HG03521 (cell line): ENCODE data around the gene VGLL4.

ENCODE experiments used
- ATAC-seq: cut with Tn5 transposase; IDR thresholded peaks from one replicate; pipeline ENCODE4 v1.9.1; 2021; ENCODE audit warnings: mild to moderate bottlenecking, moderate library complexity; ENCODE audit not compliant: unreplicated experiment

VGLL4 gene

DNA sequence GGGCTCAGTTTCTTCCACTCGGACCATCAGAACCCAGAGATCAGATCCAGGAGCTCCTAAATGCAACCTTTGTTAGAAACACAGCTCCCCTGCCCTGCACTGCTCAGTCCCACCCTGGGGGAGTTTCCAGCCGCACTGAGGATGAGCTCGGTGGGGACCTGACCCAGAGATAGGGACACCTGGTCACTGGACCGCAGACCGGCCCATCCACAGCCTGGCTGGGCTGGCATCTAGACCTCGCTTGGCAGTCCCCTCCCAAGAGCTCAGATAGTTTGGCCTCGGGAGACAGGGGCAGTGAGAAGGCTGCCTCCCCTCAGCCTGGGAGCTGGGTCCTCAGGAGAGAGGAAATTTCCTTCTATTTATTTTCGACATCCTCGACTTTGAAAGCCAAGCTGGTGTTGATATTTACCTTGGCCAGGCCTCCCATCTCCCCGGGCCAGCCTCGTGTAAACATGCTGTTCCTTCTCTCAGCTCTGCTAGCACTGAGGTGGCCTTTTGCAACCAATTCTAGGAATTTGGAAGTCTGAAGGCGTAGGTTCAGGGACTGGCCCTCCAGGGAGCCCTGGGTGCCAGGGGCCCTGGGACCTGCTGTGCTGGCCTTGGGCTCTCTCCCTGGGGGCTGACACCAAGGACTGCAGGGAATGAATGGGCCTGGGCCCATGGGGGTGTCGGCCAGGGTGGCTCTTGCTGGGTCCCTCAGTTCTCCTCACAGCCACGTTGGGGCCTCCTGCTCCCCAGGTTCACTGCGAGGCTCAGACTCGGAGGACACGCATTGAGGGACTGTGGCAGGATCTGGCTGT, 90.1 kb downstream of the VGLL4 start:
- no peak for ATAC-seq

DNA sequence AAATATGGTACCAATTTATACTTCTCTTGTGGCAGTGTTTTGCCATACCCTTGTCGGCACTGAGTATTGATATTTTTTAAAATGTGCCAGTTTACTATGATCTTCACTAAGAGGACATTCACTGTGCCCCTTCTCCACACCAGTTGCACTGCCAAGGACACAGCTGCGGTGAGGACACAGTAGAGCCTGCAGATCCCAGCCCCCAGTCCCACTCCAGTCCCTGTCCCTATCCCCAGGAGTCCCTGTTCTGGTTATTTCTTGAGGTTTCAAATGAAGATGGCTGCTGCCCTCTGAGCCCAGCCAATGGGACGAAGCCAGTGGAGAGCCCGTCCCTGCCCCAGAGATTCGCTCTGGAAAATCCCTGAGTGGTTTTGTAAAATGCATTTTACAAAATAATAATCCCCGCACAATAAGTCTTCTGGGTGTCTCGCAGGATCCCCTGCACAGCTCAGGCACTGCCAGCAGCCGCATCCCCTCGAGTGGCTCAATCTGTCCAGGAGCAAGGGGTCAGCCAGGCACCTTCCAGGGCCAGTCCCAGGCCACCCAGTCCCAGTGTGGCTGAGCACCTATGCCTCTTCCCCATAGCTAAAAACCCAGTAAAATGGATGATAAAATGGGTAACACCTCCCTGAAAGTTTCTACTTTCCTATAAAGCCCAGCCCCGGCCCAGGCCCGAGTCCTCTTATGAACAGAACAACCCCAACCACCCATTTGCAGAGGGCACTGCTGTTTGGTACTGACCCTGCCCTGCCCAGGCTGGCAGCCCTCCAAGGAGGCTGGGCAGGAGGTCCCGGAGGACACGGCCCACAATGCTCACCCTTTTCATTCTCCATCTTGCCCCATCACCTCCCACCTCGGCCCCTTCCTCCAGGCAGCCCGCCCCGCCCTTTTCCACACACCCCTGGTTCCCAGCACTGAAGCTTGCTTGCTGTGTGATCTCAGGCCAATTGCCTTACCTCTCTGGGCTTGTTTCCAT, 91.1 kb downstream of the VGLL4 start:
- ATAC-seq = no peak

DNA sequence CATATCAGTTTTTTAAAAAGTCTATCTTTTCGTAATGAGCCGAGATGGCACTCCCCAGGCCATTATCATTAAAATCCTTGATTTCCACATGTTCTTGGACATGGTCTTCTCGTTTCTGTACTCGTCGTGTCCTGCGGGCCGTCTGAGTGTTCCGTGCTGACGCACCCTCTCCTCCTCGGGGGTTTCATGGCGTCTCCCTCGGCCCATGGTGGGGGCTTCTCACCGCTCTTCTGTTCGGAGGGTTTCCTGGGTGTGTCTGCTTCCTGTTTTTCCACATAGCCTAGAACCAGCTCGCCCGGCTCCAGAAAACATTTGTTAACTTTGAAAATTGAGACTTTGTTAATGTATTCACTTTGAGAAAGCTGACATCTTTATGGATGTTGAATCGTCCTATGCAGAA, 92.7 kb downstream of the VGLL4 start:
- no peak for ATAC-seq

DNA sequence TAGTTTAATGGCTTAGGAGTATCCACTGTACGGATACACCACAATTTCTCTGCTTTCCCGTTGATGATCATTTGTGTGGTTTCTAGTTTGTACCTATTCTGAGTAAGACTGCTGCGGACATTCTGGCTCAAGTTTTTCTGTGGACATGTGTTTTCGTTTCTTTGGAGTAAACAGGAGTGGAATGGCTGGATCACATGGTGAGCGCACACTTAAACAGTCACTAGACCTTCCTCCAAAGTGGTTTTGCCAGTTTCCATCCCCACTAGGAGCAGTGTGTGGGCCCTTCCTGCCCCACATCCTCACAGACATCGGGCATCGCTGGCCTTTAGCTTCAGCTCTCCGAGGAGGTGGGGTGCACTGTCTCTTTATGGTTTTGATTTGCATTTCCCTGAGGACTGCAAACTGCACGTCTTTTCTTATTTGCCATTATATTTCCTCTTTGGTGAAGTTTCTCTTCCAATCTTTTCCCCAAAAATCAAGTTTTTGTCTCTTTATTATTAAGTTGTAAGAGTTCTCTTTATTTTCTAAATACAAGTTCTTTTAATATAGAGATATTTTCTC, 94.1 kb downstream of the VGLL4 start:
- no peak for ATAC-seq

DNA sequence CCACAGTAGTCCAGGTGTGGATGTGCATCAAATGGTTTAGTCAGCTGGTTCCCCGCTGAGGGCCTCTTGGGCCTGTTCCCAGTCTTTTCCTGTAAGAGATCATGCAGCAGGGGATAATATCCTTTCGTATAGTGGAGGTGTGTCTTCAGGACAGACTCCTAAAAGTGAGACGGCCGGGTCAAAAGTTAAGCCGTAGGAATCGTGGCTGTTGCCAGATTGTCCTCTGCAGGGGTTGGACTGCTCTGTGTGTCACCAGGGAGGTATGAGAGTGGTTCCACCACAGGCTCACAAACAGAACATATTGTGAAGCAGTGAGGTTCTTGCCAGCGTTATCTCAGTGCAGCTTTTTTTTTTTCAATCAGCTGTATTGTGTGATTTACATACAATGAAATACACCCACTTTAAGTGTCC, 95.0 kb downstream of the VGLL4 start:
- no peak for ATAC-seq

DNA sequence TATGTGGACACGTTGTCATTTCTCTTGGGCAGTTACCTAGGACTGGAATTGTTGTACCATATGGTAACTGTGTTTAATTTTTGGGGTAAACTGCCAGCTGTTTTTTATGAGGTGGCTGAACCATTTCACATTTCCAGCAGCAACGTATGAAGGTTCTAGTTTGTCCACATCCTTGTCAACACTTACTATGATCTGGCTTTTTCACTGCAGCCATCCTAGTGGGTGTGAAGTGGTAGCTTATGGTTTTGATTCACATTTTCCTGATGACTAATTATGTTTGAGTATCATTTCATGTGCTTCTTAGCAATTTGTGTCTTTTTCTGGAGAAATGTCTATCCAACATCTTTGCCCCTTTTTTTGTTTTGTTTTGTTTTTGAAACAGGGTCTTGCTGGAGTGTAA, 96.2 kb downstream of the VGLL4 start:
- ATAC-seq = no peak

DNA sequence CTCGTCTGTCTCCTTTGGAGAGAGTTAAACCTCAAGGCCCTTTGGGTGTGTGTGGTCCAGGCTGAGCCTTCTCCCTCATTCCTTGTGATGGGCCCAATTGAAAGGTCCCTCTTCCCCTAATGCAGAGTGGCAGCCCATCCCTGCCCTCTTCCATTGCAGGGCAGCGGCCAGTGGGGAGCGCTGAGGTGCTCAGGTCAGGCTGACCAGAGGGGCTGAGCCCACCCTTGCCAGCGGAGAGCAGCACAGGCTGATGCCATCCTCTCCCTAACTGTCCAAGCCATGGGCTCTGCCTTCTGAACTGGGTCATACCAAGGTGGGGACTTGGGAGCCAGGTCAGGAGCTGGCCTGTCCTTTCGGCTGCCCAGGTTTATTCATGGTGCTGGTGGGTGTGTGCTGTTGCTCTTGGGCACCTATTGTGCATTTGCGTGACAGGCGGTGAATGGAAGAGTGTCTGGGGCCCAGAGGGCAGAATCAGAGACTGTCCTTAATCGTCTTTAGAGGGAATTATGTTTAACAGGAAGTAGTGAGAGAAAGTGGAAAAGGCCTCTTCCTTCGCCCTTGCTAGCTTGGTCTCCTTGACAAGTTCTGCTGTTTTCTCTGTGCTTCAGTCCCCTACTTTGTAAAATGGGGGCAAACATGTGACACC, 96.9 kb downstream of the VGLL4 start:
- no peak for ATAC-seq

DNA sequence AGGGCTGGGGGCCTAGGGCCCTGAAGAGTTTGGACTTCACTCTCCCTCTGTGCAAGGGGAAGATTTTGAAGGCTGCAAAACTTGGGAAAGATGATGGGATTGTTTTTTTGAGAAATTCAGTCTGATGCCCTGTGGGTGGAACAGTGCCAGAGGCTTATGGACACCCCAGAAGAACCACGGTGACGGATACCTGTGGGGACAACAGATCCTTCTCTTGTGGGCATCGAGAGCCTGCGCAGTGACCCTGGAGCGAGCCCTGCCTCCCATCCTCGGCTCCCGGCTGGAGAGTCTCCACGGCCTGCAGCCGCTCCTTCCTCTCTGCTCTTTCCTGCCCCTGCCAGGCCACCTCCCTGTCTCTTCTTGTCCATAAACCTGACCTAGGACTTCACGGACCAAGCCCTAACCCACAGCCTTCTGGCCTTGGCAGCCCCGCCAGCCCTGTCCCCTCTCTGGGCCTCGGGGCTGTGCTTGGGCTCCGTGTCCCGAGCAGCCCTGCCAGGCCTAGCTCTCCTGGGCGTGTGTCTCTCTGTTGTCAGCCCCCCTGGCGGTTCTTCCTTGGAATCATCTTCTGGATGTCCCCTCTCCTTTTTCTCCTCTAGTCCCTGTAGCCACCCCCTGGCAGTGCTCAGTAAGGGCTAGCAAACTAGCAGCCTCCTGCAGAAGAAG, 98.4 kb downstream of the VGLL4 start:
- ATAC-seq = no peak

DNA sequence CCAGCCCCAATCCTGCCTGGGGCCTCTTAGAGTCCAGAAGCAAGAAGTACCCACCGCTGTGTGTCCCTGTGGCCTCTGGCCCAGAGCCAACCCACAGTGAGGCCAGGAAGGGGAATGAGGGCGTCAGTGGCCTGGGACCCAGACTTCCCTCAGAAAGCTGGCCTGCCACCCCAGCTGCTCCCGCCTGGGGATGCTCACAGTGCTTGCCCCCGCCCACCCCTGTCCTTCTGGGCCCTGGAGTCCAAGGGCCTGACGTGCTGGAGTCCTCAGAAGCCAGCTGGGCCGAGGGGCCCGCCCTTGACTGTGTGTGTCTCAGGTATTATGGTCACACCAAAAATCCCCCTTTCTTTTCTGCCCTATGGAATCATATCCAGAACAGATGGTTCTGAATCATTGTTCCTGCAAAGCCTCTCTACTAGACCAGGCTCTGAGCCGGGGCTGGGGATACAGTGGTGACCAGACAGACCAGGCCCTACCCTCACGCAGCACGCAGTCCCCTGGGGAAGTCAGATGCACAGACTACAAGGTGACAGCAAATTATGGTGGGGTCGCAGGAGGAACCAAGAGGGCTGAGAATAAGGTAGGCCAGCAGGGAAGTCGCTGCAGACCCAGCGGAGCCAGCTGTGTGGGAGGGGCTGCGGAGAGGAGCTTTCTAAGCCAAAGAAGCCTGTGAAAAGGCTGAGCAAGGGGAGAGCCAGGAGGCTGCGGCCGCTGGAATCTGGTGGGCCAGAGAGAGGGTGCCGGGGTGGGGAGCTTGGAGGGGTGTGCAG, 99.1 kb downstream of the VGLL4 start:
- ATAC-seq = no peak

DNA sequence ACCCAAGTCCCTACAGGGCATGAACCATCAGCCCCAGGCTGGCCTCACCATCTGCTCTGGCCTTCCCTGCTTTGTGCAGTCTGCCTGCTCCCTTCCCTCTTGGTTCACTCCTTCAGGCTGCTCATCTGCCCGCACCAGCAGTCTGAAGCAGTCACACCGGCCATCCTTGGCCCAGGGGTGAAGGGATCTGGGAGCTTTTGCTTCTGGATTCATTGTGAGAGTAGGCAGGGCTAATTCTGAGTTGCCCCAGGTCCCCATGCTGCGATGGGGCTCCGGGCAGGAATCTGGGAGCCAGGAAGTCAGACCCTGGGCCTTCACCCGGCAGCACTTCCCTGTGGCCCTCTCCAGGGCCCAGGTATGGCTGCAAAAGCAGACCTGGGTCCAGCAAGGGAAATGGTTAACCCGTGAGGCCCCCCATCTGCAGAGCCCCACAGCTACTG, 99.7 kb downstream of the VGLL4 start:
- no peak for ATAC-seq

DNA sequence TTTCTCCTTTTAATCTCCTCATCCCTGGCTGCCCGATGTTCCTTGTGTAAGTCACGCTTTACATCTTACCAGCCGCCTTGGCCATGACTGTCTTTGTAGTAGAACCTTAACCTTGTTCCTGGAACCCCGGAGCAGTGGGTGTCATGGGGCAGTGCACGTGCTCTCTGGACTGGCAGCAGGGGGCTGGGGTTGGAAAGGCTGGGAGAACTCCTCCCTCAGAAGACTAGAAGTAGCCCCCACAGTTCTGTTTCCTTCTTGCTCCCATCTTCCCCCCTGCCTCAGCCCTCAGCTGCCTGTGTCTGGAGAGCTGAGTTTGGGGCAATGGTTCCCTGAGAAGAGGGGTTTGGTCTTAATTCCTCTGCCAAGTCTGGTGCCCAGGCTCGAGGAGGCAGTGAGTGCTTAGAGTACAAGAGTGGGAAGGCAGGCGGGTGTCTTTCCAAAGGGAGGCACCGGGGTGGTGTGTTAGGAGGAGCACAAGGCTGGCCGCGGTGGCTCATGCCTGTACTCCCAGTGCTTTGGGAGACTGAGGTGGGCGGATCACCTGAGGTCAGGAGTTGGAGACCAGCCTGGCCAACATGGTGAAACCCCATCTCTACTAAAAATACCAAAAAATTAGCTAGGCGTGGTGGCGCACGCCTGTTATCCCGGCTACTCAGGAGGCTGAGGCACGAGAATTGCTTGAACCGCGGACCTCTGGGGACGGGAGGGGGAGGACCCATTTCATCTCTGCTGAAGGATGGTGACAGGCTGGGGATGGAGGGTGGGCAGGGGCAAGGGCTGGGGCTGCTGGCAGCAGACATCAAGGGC, 100.4 kb downstream of the VGLL4 start:
- ATAC-seq = no peak

DNA sequence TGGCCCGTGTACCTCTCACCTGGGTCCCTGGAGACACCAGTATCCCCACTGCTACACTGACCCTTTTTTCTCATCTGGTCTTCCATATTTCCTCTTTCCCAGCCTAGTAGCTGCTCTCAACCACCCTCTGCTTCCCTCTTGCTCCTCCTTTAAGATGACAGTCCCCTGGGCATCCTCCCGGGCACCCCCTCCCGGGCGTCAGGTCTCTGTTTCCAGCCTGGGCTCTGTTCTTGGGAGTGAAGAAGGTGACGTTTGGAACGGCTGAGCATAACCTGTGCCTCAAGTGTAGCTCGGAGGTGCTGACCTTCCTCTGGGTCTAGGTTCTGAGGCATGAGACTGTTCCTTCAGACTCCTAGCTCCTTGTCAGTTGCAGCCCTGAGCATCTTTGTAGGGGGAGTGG, 101.2 kb downstream of the VGLL4 start:
- ATAC-seq = no peak

DNA sequence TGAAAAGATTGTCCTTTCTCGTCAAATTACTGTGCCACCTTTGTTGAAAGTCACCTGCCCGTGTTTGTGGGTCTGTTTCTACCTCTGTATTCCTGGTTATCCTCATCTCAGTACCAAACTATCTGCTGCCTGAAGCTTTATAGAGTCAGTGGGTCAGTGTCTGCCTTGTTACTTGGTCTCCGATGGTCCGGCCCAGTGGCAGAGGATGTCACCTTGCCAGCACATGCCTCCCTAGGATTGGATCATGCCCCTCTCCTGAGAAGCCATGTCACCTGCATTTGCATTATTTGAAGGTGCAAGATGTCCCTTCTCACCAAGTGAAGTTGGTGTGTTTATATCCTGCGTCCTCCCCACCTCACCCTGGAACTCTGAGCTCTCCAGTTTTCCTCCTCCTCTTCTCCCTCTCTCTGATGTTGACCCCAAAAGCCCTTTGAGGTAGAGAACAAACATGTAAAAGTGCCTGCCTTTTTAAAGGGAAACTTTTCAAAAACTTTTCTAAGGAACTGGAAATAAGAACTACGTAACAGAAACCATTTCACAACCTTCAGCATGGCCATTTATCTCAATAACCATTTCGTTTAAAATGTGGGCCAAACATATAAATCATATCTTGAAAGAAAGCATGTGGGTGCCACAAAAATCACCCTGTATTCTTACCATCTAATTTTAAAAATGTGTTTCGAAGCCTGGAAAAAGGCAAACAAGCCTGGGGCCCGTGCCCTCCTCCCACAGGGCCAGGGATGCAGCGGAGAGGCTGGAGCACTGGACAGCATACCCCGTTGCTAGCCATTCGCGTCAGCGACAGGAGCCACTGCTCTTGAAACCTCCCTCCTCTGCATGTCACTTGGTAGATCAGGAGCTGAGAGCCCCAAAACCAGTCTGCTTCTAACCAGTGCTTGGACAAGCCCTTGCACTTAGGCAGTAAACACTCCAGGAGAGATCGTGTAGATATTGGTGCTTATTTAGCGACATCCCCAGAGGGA, 102.1 kb downstream of the VGLL4 start:
- ATAC-seq = no peak

DNA sequence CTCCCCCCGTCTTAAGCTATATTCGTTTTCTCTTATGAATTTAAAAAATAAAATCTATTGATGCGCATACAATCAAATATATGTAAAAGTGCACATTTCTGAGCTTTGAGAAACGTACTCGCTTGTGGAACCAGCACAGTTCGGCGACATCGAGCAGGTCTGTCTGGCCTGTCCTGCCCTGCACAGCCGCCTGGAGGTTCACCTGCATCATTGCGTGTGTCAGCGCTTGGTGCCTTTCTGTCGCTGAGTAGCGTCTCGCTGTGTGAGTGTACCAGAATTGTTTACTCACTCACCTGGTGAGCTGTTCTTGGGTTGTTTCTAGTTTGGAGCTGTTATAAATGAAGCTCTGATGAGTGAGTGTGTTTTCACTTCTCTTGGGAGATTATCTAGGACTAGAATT, 104.0 kb downstream of the VGLL4 start:
- no peak for ATAC-seq

DNA sequence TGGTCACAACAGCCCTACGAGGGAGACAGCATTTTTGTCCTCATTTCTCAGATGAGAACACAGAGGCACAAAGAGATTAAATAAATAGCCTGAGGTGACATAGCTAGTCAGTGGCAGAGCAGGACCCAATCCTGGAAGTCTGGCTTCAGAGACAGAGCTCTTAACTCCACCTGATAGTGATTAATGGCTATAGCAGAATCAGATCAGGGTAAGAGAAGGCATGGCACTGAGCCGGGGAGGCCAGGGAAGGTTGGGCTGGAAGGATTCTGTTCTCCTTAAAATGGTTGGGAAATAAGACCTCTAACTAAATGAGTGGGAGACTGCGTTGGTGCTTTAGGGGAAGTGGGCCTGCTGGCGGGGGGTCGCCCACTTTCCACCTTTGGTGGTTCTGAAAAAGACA, 104.5 kb downstream of the VGLL4 start:
- no peak for ATAC-seq

DNA sequence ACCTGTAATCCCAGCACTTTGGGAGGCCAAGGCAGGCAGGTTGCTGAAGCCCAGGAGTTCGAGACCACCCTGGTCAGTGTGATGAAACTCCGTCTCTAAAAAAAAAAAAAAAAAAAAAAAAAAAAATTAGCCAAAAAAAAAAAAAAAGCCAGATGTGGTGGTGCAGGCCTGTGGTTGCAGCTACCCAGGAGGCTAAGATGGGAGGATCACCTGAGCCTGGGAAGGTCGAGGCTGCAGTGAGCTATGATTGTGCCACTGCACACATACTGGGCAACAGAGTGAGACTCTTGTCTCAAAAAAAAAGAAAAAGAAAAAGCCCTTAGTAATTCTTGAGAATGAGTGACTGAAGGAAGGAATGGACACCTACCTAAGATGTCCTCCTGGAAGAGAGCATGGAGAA, 105.1 kb downstream of the VGLL4 start:
- ATAC-seq = no peak

DNA sequence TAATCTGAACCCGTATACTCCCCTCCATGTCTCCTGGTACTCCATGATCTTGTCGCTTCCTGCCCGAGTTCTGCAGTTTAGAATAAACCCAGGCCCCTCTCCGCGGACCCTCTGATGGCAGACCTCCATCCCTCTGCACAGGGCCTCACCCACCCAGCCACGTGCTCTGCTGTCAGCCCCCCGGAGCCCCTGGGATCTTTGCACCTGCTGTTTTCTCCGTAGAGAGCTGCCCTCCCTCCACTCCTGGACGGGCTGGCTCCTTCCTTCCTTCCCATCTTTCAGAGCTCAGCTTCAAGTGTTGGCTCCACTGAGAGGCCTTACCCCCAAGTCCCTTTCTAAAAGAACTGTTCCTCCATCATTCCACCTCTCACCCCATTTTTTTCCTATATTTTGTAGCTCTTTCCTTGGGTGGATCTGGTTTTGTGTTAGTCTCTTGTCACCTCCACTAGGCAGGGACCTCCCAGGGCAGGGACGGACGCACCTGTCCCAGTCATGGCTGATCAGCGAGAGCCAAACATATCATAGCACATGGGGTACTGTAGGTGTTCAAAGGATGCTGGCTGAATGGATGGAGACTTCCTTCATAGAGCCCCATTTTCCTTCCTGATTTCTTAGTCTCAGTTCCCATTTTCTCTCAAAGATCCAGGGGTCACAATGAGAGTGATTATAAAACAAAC, 106.6 kb downstream of the VGLL4 start:
- no peak for ATAC-seq
